Measurements from ENCODE around the gene SORCS2.

Gene SORCS2

GRCh38 chr4:7375427-7375826, 183.1 kb downstream of the SORCS2 start:
- no peaks in the 10 kb centered on the region for H3K9me3 ChIP-seq (ENCODE audit: insufficient read depth, low read length, severe bottlenecking)
- no peak overlapping the region for H3K9ac ChIP-seq (ENCODE audit: low read depth, low read length)
- ATAC-seq (ENCODE audit: insufficient read depth, low read depth) (no peak), DNase-seq (no peak)
- no peak overlapping the region for H3K4me3 ChIP-seq (ENCODE audit: low read depth in 1 of 2, low read length in 2 of 2)
- no peaks in the 10 kb centered on the region for H3K4me1 ChIP-seq (ENCODE audit: insufficient read depth, low read length)
- TF ChIP-seq EZH2 (IDR thresholded peaks at IDR 0.05; ENCODE audit: borderline replicate concordance, low read depth, low read length, severe bottlenecking) (no peak), CTCF (IDR thresholded peaks at IDR 0.05; ENCODE audit: borderline replicate concordance, extremely low read depth, low read length, poor library complexity, severe bottlenecking) (no peak)
- H3K27me3 ChIP-seq (ENCODE audit: insufficient read depth, low read length, poor library complexity): peaks cover 3% of the 10 kb centered on the region
- no peaks in the 10 kb centered on the region for H3K36me3 ChIP-seq (ENCODE audit: insufficient read depth, low read length)
- H3K4me2 ChIP-seq (ENCODE audit: insufficient read depth, low read length): no peak overlapping the region
- no peak overlapping the region for H2AFZ ChIP-seq (ENCODE audit: low read depth, low read length)
- no peaks in the 10 kb centered on the region for H3K79me2 ChIP-seq (ENCODE audit: insufficient read depth, low read length)
- H3K27ac ChIP-seq (ENCODE audit: low read length): no peak overlapping the region
- H4K20me1 ChIP-seq (ENCODE audit: insufficient read depth, low read length): no peaks in the 10 kb centered on the region

- ATAC-seq (ENCODE audit: insufficient read depth, low read depth): no peak
- Histone ChIP-seq H3K27ac (ENCODE audit: low read length) (no peak overlapping the region), H3K9me3 (ENCODE audit: insufficient read depth, low read length, severe bottlenecking) (no peaks in the 10 kb centered on the region), H3K9ac (ENCODE audit: low read depth, low read length) (no peak overlapping the region), H3K4me2 (ENCODE audit: insufficient read depth, low read length) (no peak overlapping the region), H3K79me2 (ENCODE audit: insufficient read depth, low read length) (no peaks in the 10 kb centered on the region), H2AFZ (ENCODE audit: low read depth, low read length) (no peak overlapping the region), H3K27me3 (ENCODE audit: insufficient read depth, low read length, poor library complexity) (peaks cover 3% of the 10 kb centered on the region), H3K4me3 (ENCODE audit: low read depth in 1 of 2, low read length in 2 of 2) (no peak overlapping the region), H3K36me3 (ENCODE audit: insufficient read depth, low read length) (no peaks in the 10 kb centered on the region), H3K4me1 (ENCODE audit: insufficient read depth, low read length) (no peaks in the 10 kb centered on the region), H4K20me1 (ENCODE audit: insufficient read depth, low read length) (no peaks in the 10 kb centered on the region; the same call in 1 of the 2 replicates)
- DNase-seq: no peak
- no peak for TF ChIP-seq EZH2 (IDR thresholded peaks at IDR 0.05; ENCODE audit: borderline replicate concordance, low read depth, low read length, severe bottlenecking)
- no peak for TF ChIP-seq CTCF (IDR thresholded peaks at IDR 0.05; ENCODE audit: borderline replicate concordance, extremely low read depth, low read length, poor library complexity, severe bottlenecking)
Observed at GRCh38 chr4:7377223-7377865, 185.0 kb downstream of the SORCS2 start.

GRCh38 chr4:7379186-7379585, 186.8 kb downstream of the SORCS2 start:
- Histone ChIP-seq H3K4me2 (ENCODE audit: insufficient read depth, low read length) (no peak overlapping the region), H3K27ac (ENCODE audit: low read length) (no peak overlapping the region), H3K4me1 (ENCODE audit: insufficient read depth, low read length) (no peaks in the 10 kb centered on the region), H3K9me3 (ENCODE audit: insufficient read depth, low read length, severe bottlenecking) (no peaks in the 10 kb centered on the region), H3K79me2 (ENCODE audit: insufficient read depth, low read length) (no peaks in the 10 kb centered on the region), H3K27me3 (ENCODE audit: insufficient read depth, low read length, poor library complexity) (peaks cover 3% of the 10 kb centered on the region), H3K9ac (ENCODE audit: low read depth, low read length) (no peak overlapping the region), H2AFZ (ENCODE audit: low read depth, low read length) (no peak overlapping the region), H3K4me3 (ENCODE audit: low read depth in 1 of 2, low read length in 2 of 2) (no peak overlapping the region), H4K20me1 (ENCODE audit: insufficient read depth, low read length) (no peaks in the 10 kb centered on the region; the same call in 1 of the 2 replicates), H3K36me3 (ENCODE audit: insufficient read depth, low read length) (no peaks in the 10 kb centered on the region)
- DNase-seq (no peak), ATAC-seq (ENCODE audit: insufficient read depth, low read depth) (no peak)
- TF ChIP-seq CTCF (IDR thresholded peaks at IDR 0.05; ENCODE audit: borderline replicate concordance, extremely low read depth, low read length, poor library complexity, severe bottlenecking): no peak
- no peak for TF ChIP-seq EZH2 (IDR thresholded peaks at IDR 0.05; ENCODE audit: borderline replicate concordance, low read depth, low read length, severe bottlenecking)
